CD1c-positive myeloid dendritic cell (primary cell): ENCODE results near the gene MED15.
"Not testable (repeated sequence)": the region's sequence is repeated elsewhere in the genome, so short reads cannot be mapped to it uniquely, and the experiment has no call there.

Source experiments
- DNase-seq: peaks from one replicate; pipeline ENCODE4 v3.0.0-alpha.2; 2016; ENCODE audit errors: extremely low spot score

Gene MED15

GRCh38 chr22:20531404-20532201 is 24.2 kb downstream of the MED15 start:
- peak; percentile 31 for DNase-seq

GRCh38 chr22:20532256-20532993 is 25.0 kb downstream of the MED15 start:
- DNase-seq, result no peak

GRCh38 chr22:20533095-20533878 is 25.9 kb downstream of the MED15 start:
- no peak for DNase-seq

DNA sequence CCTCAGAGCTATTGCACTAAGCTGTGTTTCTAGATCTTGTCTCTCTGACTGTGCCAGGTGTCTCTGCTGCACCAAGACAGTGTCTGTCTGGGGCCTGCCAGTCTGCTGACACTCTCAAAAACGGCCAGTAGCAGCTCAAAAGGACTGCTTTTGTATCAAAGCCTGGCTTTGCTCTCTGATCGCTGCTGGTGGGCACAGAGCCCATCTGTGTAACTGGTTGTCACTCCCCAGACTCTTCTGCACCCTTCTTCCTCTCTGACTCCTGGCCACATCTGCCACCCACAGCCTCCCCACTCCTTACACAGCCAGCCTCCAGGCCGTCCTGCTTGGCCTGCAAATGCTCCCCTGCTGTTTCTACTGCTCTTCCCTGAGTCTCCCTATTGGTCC is 26.5 kb downstream of the MED15 start:
- no peak for DNase-seq

- DNase-seq, result no peak
Observed at GRCh38 chr22:20536590-20537324, 29.3 kb downstream of the MED15 start.

GRCh38 chr22:20537325-20537756 is 29.9 kb downstream of the MED15 start:
- no peak for DNase-seq

GRCh38 chr22:20537983-20538382 is 30.6 kb downstream of the MED15 start:
- no peak for DNase-seq

DNA sequence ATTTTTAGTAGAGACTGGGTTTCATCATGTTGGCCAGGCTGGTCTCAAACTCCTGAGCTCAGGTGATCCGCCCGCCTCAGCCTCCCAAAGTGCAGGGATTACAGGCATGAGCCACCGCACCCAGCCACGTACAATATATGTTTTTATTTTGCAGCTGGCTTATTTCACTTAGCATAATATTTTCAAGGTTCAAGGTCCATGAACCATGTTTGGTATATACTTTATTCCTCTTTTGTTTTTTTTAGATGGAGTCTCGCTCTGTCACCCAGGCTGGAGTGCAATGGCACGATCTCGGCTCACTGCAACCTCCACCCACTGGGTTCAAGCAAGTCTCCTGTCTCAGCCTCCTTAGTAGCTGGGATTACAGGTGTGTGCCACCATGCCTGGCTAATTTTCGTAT is 31.5 kb downstream of the MED15 start:
- DNase-seq, result not testable (repeated sequence)

DNA sequence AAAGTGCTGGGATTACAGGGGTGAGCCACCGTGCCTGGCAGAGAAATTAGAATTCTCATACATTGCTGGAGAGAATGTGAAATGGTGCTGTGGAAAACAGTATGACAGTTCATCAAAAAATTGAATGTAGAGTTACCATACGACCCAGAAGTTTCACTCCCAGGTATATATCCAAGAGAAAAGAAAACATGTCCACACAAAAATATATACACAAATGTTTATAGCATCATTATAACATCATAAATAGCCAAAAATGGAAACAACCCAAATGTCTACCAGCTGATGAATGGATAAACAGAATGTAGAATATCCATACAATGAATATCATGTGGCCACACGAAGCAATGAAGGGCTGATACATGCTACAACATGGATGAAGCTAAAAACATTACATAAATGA is 34.6 kb downstream of the MED15 start:
- no peak for DNase-seq

DNA sequence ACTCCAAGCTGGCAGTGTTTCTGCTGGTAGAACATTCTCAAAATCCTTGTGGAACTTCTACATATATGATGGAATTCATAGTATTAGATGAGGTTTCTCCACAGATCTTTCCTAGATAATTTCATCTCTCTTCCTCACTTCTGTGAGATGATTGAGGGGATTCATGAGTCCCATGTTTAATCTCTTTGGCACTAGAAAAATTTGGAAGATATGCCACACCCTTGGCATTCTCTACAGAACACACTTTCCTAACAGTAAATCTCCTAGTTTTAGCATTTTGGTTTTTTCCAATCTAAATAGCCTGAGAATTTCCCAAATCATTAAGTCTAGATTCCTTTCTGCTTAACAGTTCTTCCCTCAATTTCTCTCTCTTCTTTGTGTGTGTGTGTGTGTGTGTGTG is 35.3 kb downstream of the MED15 start:
- no peak for DNase-seq

- not testable (repeated sequence) for DNase-seq
Observed at GRCh38 chr22:20545318-20545634, 37.9 kb downstream of the MED15 start.

GRCh38 chr22:20545681-20546521 is 38.5 kb downstream of the MED15 start:
- no peak for DNase-seq

GRCh38 chr22:20546541-20546950 is 39.1 kb downstream of the MED15 start:
- DNase-seq, result no peak

- DNase-seq, result no peak
Observed at GRCh38 chr22:20547029-20547428, 39.6 kb downstream of the MED15 start.

DNA sequence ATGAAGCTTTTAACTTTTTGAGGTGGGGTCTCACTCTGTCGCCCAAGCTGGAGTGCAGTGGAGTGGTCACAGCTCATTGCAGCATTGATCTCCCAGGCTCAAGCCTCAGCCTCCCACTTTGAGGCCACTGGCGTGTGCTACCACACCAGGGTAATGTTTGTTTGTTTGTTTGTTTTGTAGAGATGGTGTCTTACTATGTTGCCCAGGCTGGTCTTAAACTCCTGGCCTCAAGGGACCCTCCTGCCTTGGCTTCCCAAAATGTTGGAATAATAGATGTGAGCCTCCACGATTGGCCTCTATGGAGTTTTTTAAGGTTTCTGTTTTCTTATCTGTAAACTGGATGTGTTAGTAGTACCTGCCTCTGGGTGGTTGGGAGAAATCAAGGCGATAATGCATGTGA is 41.4 kb downstream of the MED15 start:
- no peak for DNase-seq

DNA sequence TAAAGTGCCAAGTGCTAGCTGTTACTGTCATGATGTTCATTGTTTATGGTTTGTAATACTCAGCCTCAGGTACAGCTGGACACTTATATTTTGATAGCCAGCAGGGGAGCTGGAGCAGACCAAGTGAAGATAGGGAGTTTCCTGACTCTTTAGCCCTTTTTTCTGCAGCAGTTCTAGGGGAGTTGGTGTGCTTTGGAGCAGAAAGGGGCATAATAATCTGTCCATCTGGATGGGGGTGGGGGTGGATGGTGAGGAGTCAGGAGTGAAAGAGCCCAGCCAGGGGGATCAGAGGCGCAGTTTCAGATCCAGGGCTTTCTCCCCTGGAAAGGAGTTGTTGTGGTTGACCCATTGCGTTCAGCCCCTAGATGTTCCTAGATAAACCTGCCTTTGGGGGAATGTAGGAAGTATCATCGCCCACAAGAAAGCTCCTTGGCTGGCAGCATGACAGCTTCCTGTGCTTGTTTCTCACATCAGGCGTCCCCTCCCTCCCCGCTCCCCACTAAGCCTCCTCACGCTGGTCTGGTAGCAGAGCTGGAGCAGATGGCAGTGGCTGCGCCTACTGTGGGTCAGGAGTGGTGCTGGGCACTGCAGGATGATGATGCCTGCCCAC is 41.9 kb downstream of the MED15 start:
- DNase-seq, result peak; percentile 58

DNA sequence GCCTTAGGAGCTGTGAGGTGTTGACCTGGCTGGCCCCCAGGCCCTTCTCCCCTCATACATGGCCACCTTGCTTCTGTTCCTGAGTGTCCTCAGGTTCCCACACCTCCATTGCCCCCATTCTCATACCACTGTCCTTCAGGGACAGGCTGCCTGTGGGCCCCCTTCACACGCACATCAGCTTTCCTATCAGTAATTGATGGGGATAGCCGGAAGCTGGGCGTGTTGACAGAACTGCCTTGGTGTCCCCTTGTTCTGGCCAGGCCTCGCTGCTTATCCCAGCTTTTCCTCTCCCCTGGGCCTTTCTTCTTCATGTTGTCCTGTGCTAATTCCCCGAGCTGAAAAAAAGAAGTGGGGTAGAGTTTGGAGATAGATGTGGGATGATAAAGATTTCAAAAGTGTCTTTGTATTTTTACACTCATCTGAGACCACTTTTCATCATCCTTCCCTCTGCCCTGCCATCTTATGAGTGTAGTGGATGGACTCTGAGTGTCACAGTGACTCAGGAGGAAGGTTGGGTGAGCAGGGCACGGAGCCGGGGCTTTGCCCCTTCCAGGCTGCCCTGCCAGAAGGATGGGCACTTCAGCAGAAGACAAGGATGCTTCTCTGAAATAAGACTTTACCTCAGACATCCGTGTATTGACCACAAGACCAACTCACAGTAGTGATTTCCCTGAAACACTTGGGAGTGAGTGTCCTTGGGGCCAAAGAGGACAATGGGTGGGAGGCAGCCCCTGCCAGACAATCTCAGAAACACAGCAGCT is 42.8 kb downstream of the MED15 start:
- no peak for DNase-seq

DNA sequence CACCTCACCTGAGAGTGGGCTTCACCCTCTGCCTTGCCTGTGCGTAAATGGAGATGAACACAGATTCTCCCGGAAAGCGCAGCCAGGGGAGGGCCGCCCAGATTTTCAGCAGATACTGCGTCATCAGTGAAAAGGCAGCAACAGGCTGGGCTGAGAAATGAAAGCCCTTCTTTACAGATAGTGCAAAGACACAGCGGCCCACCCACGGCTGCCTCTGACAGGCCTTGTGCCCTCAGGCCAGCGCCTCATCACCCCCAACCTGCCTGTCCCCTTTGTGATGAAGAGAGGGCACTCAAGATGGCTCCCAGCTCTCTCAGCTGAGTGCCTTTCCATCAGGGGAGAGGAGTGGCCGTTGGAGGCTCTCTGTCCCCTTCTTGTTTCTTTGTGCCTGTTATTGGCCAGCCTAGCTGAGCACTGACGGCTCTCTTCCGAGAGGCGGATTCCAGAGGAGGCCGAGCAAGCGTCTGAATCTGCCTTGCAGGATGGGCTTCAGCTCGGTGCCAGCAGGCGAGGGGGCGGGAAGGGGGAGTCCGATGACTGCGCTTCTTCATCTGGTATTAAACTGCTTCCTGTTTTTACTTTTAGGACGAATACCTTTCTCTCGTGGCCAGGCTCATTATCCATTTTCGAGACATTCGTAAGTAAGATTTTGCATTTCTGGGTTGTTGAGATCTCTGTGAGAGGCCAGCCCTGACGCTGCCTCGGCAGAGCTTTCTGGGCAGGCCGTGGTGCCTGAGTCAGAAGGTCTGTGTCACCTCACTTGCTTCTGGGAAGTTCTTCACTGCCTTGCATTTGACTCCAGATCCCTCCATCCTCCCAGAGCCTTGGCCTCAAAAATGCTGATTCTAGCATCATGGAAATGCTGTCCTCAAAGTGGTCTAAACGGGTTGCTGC is 43.7 kb downstream of the MED15 start:
- peak; percentile 37 for DNase-seq
